Raji (cell line): Measurements from ENCODE around the gene TOMM40.

Experiments used
- POLR2A ChIP-seq: IDR thresholded peaks from 2 replicates; pipeline ENCODE4 v1.6.1; 2011; ENCODE audit warnings: low read depth, low read length, control low read depth; ENCODE audit not compliant: insufficient read depth

Gene TOMM40

GRCh38 chr19:44865196-44865767 is 25.8 kb upstream of the TOMM40 start:
- TF ChIP-seq POLR2A = no peak

GRCh38 chr19:44866664-44867063 is 24.4 kb upstream of the TOMM40 start:
- TF ChIP-seq POLR2A = no peak

- no peak for TF ChIP-seq POLR2A
Observed at GRCh38 chr19:44867578-44867977, 23.5 kb upstream of the TOMM40 start.

GRCh38 chr19:44869733-44870470 is 21.2 kb upstream of the TOMM40 start:
- TF ChIP-seq POLR2A = no peak

GRCh38 chr19:44871809-44872208 is 19.2 kb upstream of the TOMM40 start:
- no peak for TF ChIP-seq POLR2A

- TF ChIP-seq POLR2A = no peak
Observed at GRCh38 chr19:44872661-44873060, 18.4 kb upstream of the TOMM40 start.

- no peak for TF ChIP-seq POLR2A
Observed at GRCh38 chr19:44874317-44874716, 16.7 kb upstream of the TOMM40 start.

GRCh38 chr19:44875666-44876451 is 15.2 kb upstream of the TOMM40 start:
- TF ChIP-seq POLR2A = no peak

GRCh38 chr19:44876930-44877535 is 14.0 kb upstream of the TOMM40 start:
- TF ChIP-seq POLR2A = no peak

- TF ChIP-seq POLR2A = no peak
Observed at GRCh38 chr19:44878120-44878865, 12.8 kb upstream of the TOMM40 start.

GRCh38 chr19:44879309-44880065 is 11.6 kb upstream of the TOMM40 start:
- TF ChIP-seq POLR2A = no peak

GRCh38 chr19:44882063-44882462 is 9.0 kb upstream of the TOMM40 start:
- TF ChIP-seq POLR2A = no peak

- no peak for TF ChIP-seq POLR2A
Observed at GRCh38 chr19:44883922-44884321, 7.1 kb upstream of the TOMM40 start.

- TF ChIP-seq POLR2A = no peak
Observed at GRCh38 chr19:44884566-44884965, 6.5 kb upstream of the TOMM40 start.
